Motor neuron (in vitro differentiated cells): ENCODE results near the gene TTLL3. TPM values are rescaled to one million over a fixed set of nuclear protein-coding genes. Genes with fewer than 3 reads are reported as not detected.
"Not testable (repeated sequence)": the region's sequence is repeated elsewhere in the genome, so short reads cannot be mapped to it uniquely, and the experiment has no call there.

Experiments used
- ATAC-seq, 8 experiments: fragments of 200-7000 bp; cut with Tn5 transposase; replicated peaks in 6 of 8; 2 replicates each; pipeline ENCODE4 v1.8.0; 2021; ENCODE audit warnings: mild to moderate bottlenecking in 8 of 8, moderate library complexity in 8 of 8
- H3K27ac ChIP-seq, 2 donors: fragments of 250-450 bp; sonication (Bioruptor Pico); 2 replicates each; pipeline ENCODE4 v1.9.0; 2021; ENCODE audit warnings: antibody characterized with exemption in 2 of 2, mild to moderate bottlenecking in 2 of 2, moderate library complexity in 1 of 2
- H3K4me1 ChIP-seq, 2 donors: fragments of 250-450 bp; sonication (Bioruptor Pico); replicated peaks in 1 of 2; 2 replicates each; pipeline ENCODE4 v1.6.1; 2021; ENCODE audit warnings: antibody characterized with exemption in 2 of 2, mild to moderate bottlenecking in 2 of 2, moderate library complexity in 1 of 2
- H3K4me3 ChIP-seq, 5 donors: fragments of 250-450 bp; sonication (Bioruptor Pico); 2 replicates each; pipeline ENCODE4 v1.9.0; 2021; ENCODE audit warnings: antibody characterized with exemption in 5 of 5, mild to moderate bottlenecking in 5 of 5, moderate library complexity in 4 of 5
- WGBS, 10 experiments: fragments of 450-650 bp; shearing (Covaris generic); methylation state at CpG; one replicate each; pipeline ENCODE4 v1.0.0; 2022; 5-methylcytosine and 5-hydroxymethylcytosine counted together
- in situ Hi-C, 9 experiments: fragments of 400-800 bp; cut with MboI; loops; one replicate each; pipeline ENCODE4 v1.15.0; 2021; ENCODE audit warnings: low sequenced_read_pairs in 9 of 9, low pct_unique_long_range_greater_than_20kb in 2 of 9; ENCODE audit not compliant: unreplicated experiment in 9 of 9
- total RNA-seq, 8 experiments: library from RNA; unstranded; fragments of 300-600 nt; gene quantifications; 2 replicates each; pipeline versions ENCODE4 v1.2.3 to v1.2.4, GENCODE V29; 2022

The TTLL3 gene
- total RNA-seq, 8 experiments from 2014 or later: 8.4 to 41.3 (median 14.0) TPM

- 80 to 100% (median 87%) methylated on average over 1 to 8 of the region's 8 CpGs for WGBS, 10 experiments
Measured at GRCh38 chr3:9841015-9841414, 31.0 kb downstream of the TTLL3 start.

GRCh38 chr3:9843715-9844438 is 33.8 kb downstream of the TTLL3 start, which contains the start of gene RPUSD3:
RPUSD3 (minus strand) TSS chr3:9844008; CDS start chr3:9843990, 18 bp downstream.
- Histone ChIP-seq H3K4me3 (peak within 1 kb of the TSS; percentile 66 to 94 (median 72)), H3K27ac (peak within 1 kb of the TSS; percentile 24 to 62), H3K4me1 (peaks cover 10 to 12% of the 10 kb centered on the region in 2 donors)
- in situ Hi-C loops: no loop called here
- WGBS, 10 experiments: 0 to 20% (median 5%) methylated on average over 2 to 17 of the region's 42 CpGs; no CpG with 5 or more reads in 1 of the 10 experiments
- peak; percentile 95 to 99 (median 99) for ATAC-seq

More at GRCh38 chr3:9841015-9841414, 31.0 kb downstream of the TTLL3 start:
- Histone ChIP-seq H3K27ac (no peak overlapping the region), H3K4me1 (peaks cover 0 to 8% of the 10 kb centered on the region in 2 donors), H3K4me3 (no peak overlapping the region)
- no peak for ATAC-seq
- in situ Hi-C loops: no loop called here

- no peak overlapping the region for H3K27ac ChIP-seq
- H3K4me3 ChIP-seq: no peak overlapping the region
- in situ Hi-C loops: no loop called here
- no peak for ATAC-seq
- WGBS, 10 experiments: 50 to 92% (median 67%) methylated on average over 1 to 4 of the region's 6 CpGs; no CpG with 5 or more reads in 5 of the 10 experiments
- peaks cover 10 to 12% of the 10 kb centered on the region in 2 donors for H3K4me1 ChIP-seq
Measured at GRCh38 chr3:9846231-9846630, 36.2 kb downstream of the TTLL3 start.

GRCh38 chr3:9846931-9847488 is 36.9 kb downstream of the TTLL3 start:
- in situ Hi-C loops: no loop called here
- ATAC-seq: no peak
- H3K27ac ChIP-seq: no peak overlapping the region
- H3K4me1 ChIP-seq: peaks cover 10 to 12% of the 10 kb centered on the region in 2 donors
- no peak overlapping the region for H3K4me3 ChIP-seq
- WGBS, 10 experiments: 80 to 100% (median 91%) methylated on average over 1 to 2 of the region's 6 CpGs; no CpG with 5 or more reads in 4 of the 10 experiments

GRCh38 chr3:9847870-9848269 is 37.8 kb downstream of the TTLL3 start:
- ATAC-seq, H3K4me3 ChIP-seq, in situ Hi-C loops, H3K27ac ChIP-seq: not testable (repeated sequence)
- WGBS, 10 experiments: 12 to 60% methylated on average over 1 to 5 of the region's 9 CpGs; no CpG with 5 or more reads in 8 of the 10 experiments
- H3K4me1 ChIP-seq: peaks cover 8 to 12% of the 10 kb centered on the region in 2 donors

GRCh38 chr3:9848860-9849259 is 38.8 kb downstream of the TTLL3 start:
- ATAC-seq, H3K27ac ChIP-seq, H3K4me3 ChIP-seq, in situ Hi-C loops: not testable (repeated sequence)
- peaks cover 6 to 12% of the 10 kb centered on the region in 2 donors for H3K4me1 ChIP-seq
- 0 to 56% (median 26%) methylated on average over 1 to 4 of the region's 4 CpGs; no CpG with 5 or more reads in 2 of the 10 experiments for WGBS, 10 experiments

GRCh38 chr3:9851383-9851782 is 41.3 kb downstream of the TTLL3 start:
- in situ Hi-C loops, ATAC-seq, H3K4me3 ChIP-seq, H3K27ac ChIP-seq: not testable (repeated sequence)
- peaks cover 2 to 12% of the 10 kb centered on the region in 2 donors for H3K4me1 ChIP-seq
- 53 to 90% (median 68%) methylated on average over 1 to 4 of the region's 6 CpGs; no CpG with 5 or more reads in 4 of the 10 experiments for WGBS, 10 experiments

GRCh38 chr3:9851926-9852325 is 41.9 kb downstream of the TTLL3 start:
- H3K27ac ChIP-seq, ATAC-seq, H3K4me3 ChIP-seq, in situ Hi-C loops: not testable (repeated sequence)
- H3K4me1 ChIP-seq: peaks cover 2 to 12% of the 10 kb centered on the region in 2 donors
- WGBS, 10 experiments: 37 to 100% (median 89%) methylated on average over 2 to 6 of the region's 6 CpGs; no CpG with 5 or more reads in 2 of the 10 experiments

- WGBS, 10 experiments: 81 to 96% (median 90%) methylated on average over 2 to 5 of the region's 6 CpGs; no CpG with 5 or more reads in 5 of the 10 experiments
- ATAC-seq: no peak
- peaks cover 2 to 10% of the 10 kb centered on the region in 2 donors for H3K4me1 ChIP-seq
- no peak overlapping the region for H3K4me3 ChIP-seq
- in situ Hi-C loops: no loop called here
- no peak overlapping the region for H3K27ac ChIP-seq
Measured at GRCh38 chr3:9852528-9852927, 42.5 kb downstream of the TTLL3 start.

- H3K27ac ChIP-seq, H3K4me3 ChIP-seq, ATAC-seq, H3K4me1 ChIP-seq, in situ Hi-C loops: not testable (repeated sequence)
- 60 to 100% (median 96%) methylated on average over 1 to 4 of the region's 11 CpGs; no CpG with 5 or more reads in 1 of the 10 experiments for WGBS, 10 experiments
Measured at GRCh38 chr3:9854291-9854940, 44.4 kb downstream of the TTLL3 start.

GRCh38 chr3:9855594-9855993 is 45.5 kb downstream of the TTLL3 start:
- no peak for ATAC-seq
- in situ Hi-C loops: no loop called here
- no peak overlapping the region for H3K4me3 ChIP-seq
- WGBS, 10 experiments: 66 to 100% (median 88%) methylated on average over 2 to 3 of the region's 3 CpGs; no CpG with 5 or more reads in 5 of the 10 experiments
- H3K27ac ChIP-seq: no peak overlapping the region
- no peaks in the 10 kb centered on the region for H3K4me1 ChIP-seq

- H3K27ac ChIP-seq: no peak overlapping the region
- ATAC-seq: no peak
Measured at GRCh38 chr3:9859530-9860025, 49.5 kb downstream of the TTLL3 start.

GRCh38 chr3:9861201-9861600 is 51.1 kb downstream of the TTLL3 start:
- Histone ChIP-seq H3K4me3 (no peak overlapping the region), H3K4me1 (peaks cover 0 to 11% of the 10 kb centered on the region in 2 donors), H3K27ac (no peak overlapping the region)
- ATAC-seq: no peak
- in situ Hi-C loops: no loop called here
- WGBS, 10 experiments: 33 to 100% (median 89%) methylated on average over 1 to 3 of the region's 4 CpGs; no CpG with 5 or more reads in 6 of the 10 experiments

More at GRCh38 chr3:9859530-9860025, 49.5 kb downstream of the TTLL3 start:
- 60 to 81% methylated on average over 1 to 4 of the region's 12 CpGs; no CpG with 5 or more reads in 8 of the 10 experiments for WGBS, 10 experiments
- in situ Hi-C loops: no loop called here
- H3K4me1 ChIP-seq: peaks cover 0 to 11% of the 10 kb centered on the region in 2 donors
- H3K4me3 ChIP-seq: no peak overlapping the region
